ENCODE measurements around the gene SSBP2. TPM values are rescaled to one million over a fixed set of nuclear protein-coding genes. Genes with fewer than 3 reads are reported as not detected.

SSBP2 gene
- polyA plus RNA-seq, 3 donors: 12.5 to 36.6 (median 22.2) TPM

GRCh38 chr5:81772488-81772887 is 21.6 kb upstream of the SSBP2 start:
- H3K27ac ChIP-seq (ENCODE audit: low read depth, low read length): no peak overlapping the region

DNA sequence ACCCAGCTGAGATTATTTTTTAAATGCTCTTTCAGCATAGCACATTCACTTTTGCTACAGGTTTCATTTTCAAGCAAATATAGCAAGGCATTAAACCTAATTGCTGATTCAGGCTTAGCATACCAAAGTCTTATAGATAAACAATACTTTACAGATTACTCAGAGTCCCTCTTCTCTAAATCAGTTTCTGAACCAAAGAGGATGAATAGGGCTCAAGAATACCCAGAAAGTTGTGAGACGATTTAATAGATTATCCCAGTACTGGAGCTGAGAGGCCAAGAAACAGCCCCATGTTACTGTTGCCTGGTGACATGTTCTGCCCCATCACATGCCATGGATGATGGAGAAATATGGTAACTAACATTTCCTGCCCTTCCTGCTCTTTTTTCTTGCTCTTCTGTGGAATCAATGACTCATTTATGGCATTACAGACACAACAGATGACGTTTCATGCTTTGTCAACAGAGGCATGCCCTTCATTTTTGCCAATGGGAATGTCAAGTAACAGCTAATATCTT is 18.1 kb upstream of the SSBP2 start:
- H3K27ac ChIP-seq (ENCODE audit: low read depth, low read length): no peak overlapping the region
- 75 to 86% (median 84%) methylated on average over 2 of the region's 2 CpGs for WGBS, 3 donors

More at GRCh38 chr5:81772488-81772887, 21.6 kb upstream of the SSBP2 start:
- WGBS, 3 donors: 90 to 91% (median 90%) methylated on average over 5 of the region's 5 CpGs

DNA sequence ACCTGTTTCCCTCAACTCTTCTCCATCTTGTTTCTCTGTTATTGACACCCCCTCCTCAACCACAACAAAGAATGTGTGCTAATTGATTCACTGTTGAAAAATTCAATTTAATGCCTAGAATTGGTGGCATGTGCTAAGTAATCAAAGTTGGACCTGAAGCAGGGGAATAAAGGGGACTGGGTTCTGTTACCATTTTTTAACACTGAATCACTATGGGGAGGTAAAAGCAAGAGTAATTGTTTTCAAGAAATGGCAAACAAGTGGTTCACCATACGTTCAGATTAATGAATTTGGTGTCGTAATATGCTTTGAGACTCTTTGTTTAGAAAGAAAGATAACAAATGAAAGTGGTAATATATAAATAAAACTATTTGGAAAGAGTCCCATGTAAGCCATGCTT is 17.0 kb upstream of the SSBP2 start:
- no peak overlapping the region for H3K27ac ChIP-seq (ENCODE audit: low read depth, low read length)
- WGBS, 3 donors: 43 to 92% (median 90%) methylated on average over 2 of the region's 2 CpGs

DNA sequence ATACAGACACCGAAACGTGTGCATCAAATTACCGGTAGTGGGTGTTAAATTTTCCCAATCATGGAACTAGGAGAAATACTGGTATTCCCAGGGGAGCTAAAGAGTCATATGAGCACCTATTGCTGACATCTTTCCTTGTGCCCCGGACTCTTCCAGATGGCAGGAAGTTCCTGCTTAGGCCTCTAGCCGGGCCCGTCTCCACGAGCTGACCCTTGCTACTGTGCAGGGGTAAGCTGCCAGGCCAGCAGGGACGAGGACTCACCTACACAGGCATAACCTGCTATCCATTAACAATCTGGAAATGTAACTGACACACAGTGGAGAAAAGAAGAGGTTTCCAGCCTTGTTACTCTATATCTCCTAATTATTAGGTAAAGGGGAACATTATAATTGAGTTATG is 16.2 kb upstream of the SSBP2 start:
- 78 to 87% (median 80%) methylated on average over 8 of the region's 8 CpGs for WGBS, 3 donors
- H3K27ac ChIP-seq (ENCODE audit: low read depth, low read length): no peak overlapping the region

DNA sequence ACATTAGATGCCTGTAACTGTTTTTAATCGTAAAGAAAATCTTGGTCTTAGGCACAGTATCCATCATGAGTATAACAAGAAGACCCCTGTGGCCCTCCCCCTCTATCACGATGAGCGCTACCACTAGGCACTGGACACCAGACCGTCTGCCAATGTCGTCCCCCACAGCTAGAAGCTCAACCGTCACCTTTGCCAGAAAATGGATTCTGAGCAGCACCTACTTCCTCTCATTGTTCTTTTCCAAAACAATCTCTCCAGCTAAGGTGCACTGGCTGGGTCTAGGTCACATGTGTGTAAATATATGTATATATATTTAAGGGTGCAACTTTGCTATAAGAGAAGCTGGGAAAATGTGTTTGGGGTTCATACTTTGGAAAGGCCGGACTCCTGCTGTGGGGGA is 15.7 kb upstream of the SSBP2 start:
- H3K27ac ChIP-seq (ENCODE audit: low read depth, low read length): no peak overlapping the region

DNA sequence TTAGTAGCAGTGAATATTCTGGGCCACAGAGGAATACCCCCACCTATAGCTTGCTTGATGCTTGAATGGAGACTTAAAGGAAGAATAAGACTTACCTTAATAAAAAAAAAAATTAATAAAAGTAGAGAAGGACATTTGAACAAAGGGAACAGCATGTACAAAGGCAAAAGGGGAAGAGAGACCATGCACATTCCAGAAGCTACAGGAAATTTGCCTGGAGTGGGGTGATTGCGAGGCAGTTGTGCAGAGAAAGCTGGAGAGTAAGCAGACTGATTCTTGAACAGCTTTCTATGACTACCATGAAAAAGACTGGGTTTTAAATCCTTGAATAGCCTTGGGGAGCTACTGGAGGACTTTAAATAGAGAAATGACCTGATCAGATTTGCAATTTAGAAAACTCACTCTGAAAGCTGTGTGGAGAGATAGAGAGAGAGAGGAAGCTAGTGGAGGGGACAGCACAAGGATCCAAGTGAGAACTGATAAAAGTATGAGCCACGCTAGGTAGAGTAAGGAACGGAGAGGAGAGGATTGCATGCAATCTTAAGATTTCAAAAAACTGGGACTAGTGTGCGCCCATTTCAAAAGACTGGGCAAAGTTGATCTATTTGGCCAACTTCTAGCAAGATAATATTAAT is 12.5 kb upstream of the SSBP2 start:
- 86 to 96% (median 86%) methylated on average over 4 of the region's 4 CpGs for WGBS, 3 donors
- H3K27ac ChIP-seq (ENCODE audit: low read depth, low read length): no peak overlapping the region

More for the DNA sequence above, 15.7 kb upstream of the SSBP2 start:
- 74 to 96% (median 86%) methylated on average over 7 of the region's 7 CpGs for WGBS, 3 donors

DNA sequence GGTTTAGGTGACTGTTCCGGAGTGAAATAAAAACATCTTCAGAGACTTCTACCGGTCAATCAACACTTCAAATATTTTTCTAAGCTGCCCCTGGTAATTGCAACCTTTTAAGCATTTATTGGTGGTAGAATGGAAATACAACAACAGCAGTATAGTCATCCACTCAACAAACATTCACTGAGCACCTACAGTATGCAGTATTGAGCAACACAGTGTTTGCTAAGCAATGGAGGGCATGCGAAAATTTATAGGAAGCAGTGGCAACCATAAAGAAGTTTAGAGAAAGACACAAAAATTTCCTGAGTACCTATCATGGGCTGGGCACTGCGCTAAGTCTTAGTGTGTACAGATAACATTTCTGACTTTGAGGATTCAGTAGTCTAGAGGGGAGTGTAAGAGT is 12.0 kb upstream of the SSBP2 start:
- WGBS, 3 donors: 87 to 88% (median 87%) methylated on average over 4 of the region's 4 CpGs
- H3K27ac ChIP-seq (ENCODE audit: low read depth, low read length): no peak overlapping the region

- 74 to 96% (median 93%) methylated on average over 3 of the region's 3 CpGs for WGBS, 3 donors
- H3K27ac ChIP-seq (ENCODE audit: low read depth, low read length): no peak overlapping the region
Measured at GRCh38 chr5:81762401-81762800, 11.5 kb upstream of the SSBP2 start.

DNA sequence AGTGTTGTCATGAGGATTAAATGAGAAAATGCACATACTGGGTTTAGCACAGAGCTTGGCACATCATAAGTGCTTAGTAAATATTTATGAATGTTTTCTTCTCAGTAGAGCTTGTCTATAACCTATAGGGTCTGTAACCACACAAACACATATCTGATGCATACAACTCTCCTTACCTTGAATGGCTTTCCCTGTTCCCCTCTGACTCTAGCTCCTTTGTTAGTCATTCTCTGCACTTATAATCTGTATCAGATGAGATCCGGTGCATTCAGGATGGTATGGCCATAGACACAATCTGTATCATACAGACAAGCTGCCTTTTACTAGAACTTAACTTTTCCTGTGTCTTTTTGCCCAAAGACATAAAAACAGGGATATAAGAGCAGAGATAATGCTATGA is 11.1 kb upstream of the SSBP2 start:
- 97 to 98% (median 97%) methylated on average over 1 of the region's 1 CpG for WGBS, 3 donors
- no peak overlapping the region for H3K27ac ChIP-seq (ENCODE audit: low read depth, low read length)

- 56 to 66% (median 60%) methylated on average over 2 of the region's 2 CpGs for WGBS, 3 donors
- H3K27ac ChIP-seq (ENCODE audit: low read depth, low read length): no peak overlapping the region
Measured at GRCh38 chr5:81761270-81761669, 10.4 kb upstream of the SSBP2 start.

GRCh38 chr5:81760521-81760920 is 9.6 kb upstream of the SSBP2 start:
- no peak overlapping the region for H3K27ac ChIP-seq (ENCODE audit: low read depth, low read length)
- WGBS, 3 donors: 64 to 87% (median 81%) methylated on average over 4 of the region's 4 CpGs

DNA sequence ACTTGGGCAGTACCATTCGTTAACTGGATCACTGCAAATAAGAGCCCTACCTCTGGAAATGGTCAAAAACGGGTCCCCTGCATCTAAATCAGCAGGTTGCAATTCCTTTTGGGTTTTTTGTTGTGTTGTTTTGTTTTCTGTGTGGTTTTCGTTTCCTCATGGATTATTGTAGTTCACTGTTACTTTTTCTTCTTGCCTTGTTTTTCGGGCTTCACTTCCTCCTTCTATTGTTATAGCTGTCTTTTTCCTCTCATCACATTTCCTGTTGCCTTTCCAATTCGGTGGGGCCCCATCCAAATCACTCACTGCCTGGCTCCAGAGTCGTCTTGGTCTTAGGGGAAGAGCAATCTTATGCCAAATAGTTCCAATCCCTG is 8.7 kb upstream of the SSBP2 start:
- no peak overlapping the region for H3K27ac ChIP-seq (ENCODE audit: low read depth, low read length)
- WGBS, 3 donors: 41 to 60% (median 47%) methylated on average over 6 of the region's 6 CpGs

GRCh38 chr5:81757404-81757803 is 6.5 kb upstream of the SSBP2 start:
- no peak overlapping the region for H3K27ac ChIP-seq (ENCODE audit: low read depth, low read length)
- 79 to 100% (median 94%) methylated on average over 1 of the region's 1 CpG for WGBS, 3 donors

GRCh38 chr5:81756016-81756415 is 5.1 kb upstream of the SSBP2 start:
- no peak overlapping the region for H3K27ac ChIP-seq (ENCODE audit: low read depth, low read length)

- no peak overlapping the region for H3K27ac ChIP-seq (ENCODE audit: low read depth, low read length)
- 7 to 38% (median 32%) methylated on average over 2 of the region's 2 CpGs for WGBS, 3 donors
Measured at GRCh38 chr5:81755320-81755719, 4.4 kb upstream of the SSBP2 start.

- H3K27ac ChIP-seq (ENCODE audit: low read depth, low read length): no peak overlapping the region
- 72 to 76% (median 76%) methylated on average over 2 of the region's 2 CpGs for WGBS, 3 donors
Measured at GRCh38 chr5:81754621-81755020, 3.7 kb upstream of the SSBP2 start.

- no peak overlapping the region for H3K27ac ChIP-seq (ENCODE audit: low read depth, low read length)
- WGBS, 3 donors: 80 to 89% (median 80%) methylated on average over 2 of the region's 2 CpGs
Measured at GRCh38 chr5:81753429-81753828, 2.5 kb upstream of the SSBP2 start.

- no peak overlapping the region for H3K27ac ChIP-seq (ENCODE audit: low read depth, low read length)
- 80 to 95% (median 89%) methylated on average over 5 of the region's 5 CpGs for WGBS, 3 donors
Measured at GRCh38 chr5:81752644-81752963, 1.7 kb upstream of the SSBP2 start.

DNA sequence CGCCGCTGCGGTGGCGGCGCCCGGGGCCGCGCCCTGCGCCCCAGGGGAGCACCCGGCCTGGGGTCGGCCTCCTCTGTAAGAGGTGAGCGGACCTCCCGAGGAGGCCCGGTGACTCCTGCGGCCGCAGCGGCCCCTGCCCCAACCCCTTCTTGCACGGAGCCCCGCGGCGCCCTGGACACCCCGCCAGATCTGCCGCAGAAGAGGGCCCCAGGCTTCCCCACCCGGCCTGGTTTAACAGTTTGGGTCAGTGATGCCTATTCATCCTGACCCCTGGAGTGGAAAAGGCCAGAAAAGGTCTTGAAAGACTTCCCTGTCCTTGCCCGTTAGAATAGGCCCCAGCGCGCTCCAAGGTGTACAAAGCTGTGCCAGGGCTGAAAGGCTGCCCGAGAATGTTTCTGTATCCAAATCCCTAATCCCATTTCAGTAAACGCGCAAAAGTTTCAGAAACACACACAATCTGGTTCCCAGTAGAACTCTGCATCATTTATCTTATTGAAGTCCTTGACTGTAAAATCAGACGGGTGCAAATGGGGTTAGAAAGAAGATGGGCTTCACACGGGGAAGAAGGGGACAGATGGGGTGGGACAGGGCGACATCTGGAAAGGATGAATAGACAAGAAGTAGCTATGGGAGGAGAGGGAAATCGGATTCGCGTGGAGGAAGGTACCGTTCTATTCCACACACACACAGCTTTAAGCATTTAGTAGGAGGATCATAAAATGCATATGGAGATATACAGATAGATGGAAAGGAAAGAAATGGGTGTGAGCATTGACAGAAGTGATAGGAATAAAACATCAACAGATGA is 1.1 kb upstream of the SSBP2 start:
- 20 to 28% (median 25%) methylated on average over 30 to 37 of the region's 37 CpGs for WGBS, 3 donors
- peak overlapping the region; percentile 92 for H3K27ac ChIP-seq (ENCODE audit: low read depth, low read length)
